ENCODE data around the gene SYNDIG1. TPM values are rescaled to one million over a fixed set of nuclear protein-coding genes. Genes with fewer than 3 reads are reported as not detected.

Gene SYNDIG1
- total and polyA plus RNA-seq, 2 of the 4 experiments (the other 2 are of a cell fraction): not detected

GRCh38 chr20:24567508-24567907 is 98.1 kb downstream of the SYNDIG1 start:
- Histone ChIP-seq H3K56ac (ENCODE audit: extremely low read depth, insufficient read depth, low read length) (no peak overlapping the region), H2AK9ac (replicated peaks; ENCODE audit: low read depth, low read length, poor library complexity) (no peak overlapping the region), H2BK5ac (ENCODE audit: low read depth, low read length, poor library complexity, severe bottlenecking) (no peak overlapping the region), H3K14ac (replicated peaks; ENCODE audit: low read depth, low read length) (no peak overlapping the region), H3K4me1 (ENCODE audit: control insufficient read depth, insufficient read depth, low read length) (no peaks in the 10 kb centered on the region), H4K20me1 (ENCODE audit: insufficient read depth, low read length) (no peaks in the 10 kb centered on the region), H4K8ac (ENCODE audit: low read depth in 2 of 2, low read length in 2 of 2) (no peak overlapping the region), H3K18ac (ENCODE audit: low read depth, low read length) (no peak overlapping the region), H3K27ac (ENCODE audit: insufficient read depth, low read length) (no peak overlapping the region), H2BK120ac (ENCODE audit: low read depth, low read length) (no peak overlapping the region), H3K4me2 (ENCODE audit: low read depth, low read length) (no peak overlapping the region), H4K5ac (ENCODE audit: low read depth, low read length) (no peak overlapping the region), H3K36me3 (ENCODE audit: control insufficient read depth, insufficient read depth, low read length) (no peaks in the 10 kb centered on the region), H3K4ac (ENCODE audit: low read depth, low read length) (no peak overlapping the region), H3K9ac (ENCODE audit: low read depth, low read length) (no peak overlapping the region), H3K9me3 (ENCODE audit: control insufficient read depth, insufficient read depth, low read length) (no peaks in the 10 kb centered on the region), H4K91ac (ENCODE audit: insufficient read depth, low read depth, low read length) (no peak overlapping the region), H3K79me1 (ENCODE audit: low read depth in 1 of 2, low read length in 2 of 2) (no peaks in the 10 kb centered on the region), H3K9me1 (ENCODE audit: insufficient read depth, low read length) (no peaks in the 10 kb centered on the region), H2BK20ac (ENCODE audit: low read depth, low read length) (no peak overlapping the region), H3K27me3 (ENCODE audit: control insufficient read depth, insufficient read depth, low read length) (peaks cover 7% of the 10 kb centered on the region), H3K23ac (ENCODE audit: low read depth, low read length) (no peak overlapping the region), H3K4me3 (ENCODE audit: insufficient read depth, low read depth, low read length) (no peak overlapping the region), H2BK15ac (ENCODE audit: low read depth, low read length) (no peak overlapping the region), H2AFZ (replicated peaks; ENCODE audit: low read length, poor library complexity) (no peak overlapping the region), H2AK5ac (ENCODE audit: low read depth, low read length) (no peak overlapping the region)
- POLR2A ChIA-PET (ENCODE audit: unreplicated experiment): no interaction called here
- CTCF ChIA-PET: no interaction called here
- ATAC-seq (ENCODE audit: low read depth): no peak
- BruUV-seq (replicated peaks): no TSS peak
- in situ Hi-C loops (cut with MboI; ENCODE audit: low sequenced_read_pairs) (no loop called here), intact Hi-C loops (cut with micrococcal nuclease) (no loop called here), dilution Hi-C loops (cut with HindIII; ENCODE audit: low sequenced_read_pairs, unreplicated experiment) (no loop called here)
- TF ChIP-seq CEBPB (IDR thresholded peaks at IDR 0.05; ENCODE audit: low read depth, low read length) (no peak), MAFK (IDR thresholded peaks at IDR 0.05; ENCODE audit: low read depth, low read length) (no peak), CHD1 (IDR thresholded peaks at IDR 0.05; ENCODE audit: low read depth, low read length) (no peak), MAZ (IDR thresholded peaks at IDR 0.05; ENCODE audit: borderline replicate concordance, low read depth, low read length) (no peak), POLR2A (IDR thresholded peaks at IDR 0.05; ENCODE audit: low read depth, low read length) (no peak), RCOR1 (IDR thresholded peaks at IDR 0.05; ENCODE audit: insufficient replicate concordance, low read length) (no peak), USF2 (IDR thresholded peaks at IDR 0.05; ENCODE audit: low read depth, low read length) (no peak), NFE2L2 (IDR thresholded peaks at IDR 0.05; ENCODE audit: low read depth, low read length) (no peak), CTCF (conservative IDR thresholded peaks at IDR 0.05; ENCODE audit: low read depth, low read length) (no peak), BHLHE40 (IDR thresholded peaks at IDR 0.05; ENCODE audit: low read depth, low read length) (no peak), FOS (IDR thresholded peaks at IDR 0.05; ENCODE audit: low read depth, low read length) (no peak), ELK1 (IDR thresholded peaks at IDR 0.05; ENCODE audit: borderline replicate concordance, low read depth, low read length) (no peak), RFX5 (IDR thresholded peaks at IDR 0.05; ENCODE audit: low read depth, low read length) (no peak), MXI1 (IDR thresholded peaks at IDR 0.05; ENCODE audit: borderline replicate concordance, low read depth, low read length) (no peak), RAD21 (IDR thresholded peaks at IDR 0.05; ENCODE audit: low read length) (no peak), SMC3 (IDR thresholded peaks at IDR 0.05; ENCODE audit: low read depth, low read length) (no peak)
- DNase-seq: no peak
- WGBS, 2 experiments (ENCODE audit: extremely low coverage in 2 of 2, insufficient read length in 1 of 2): 29% methylated on average over 1 of the region's 5 CpGs; no CpG with 5 or more reads in 1 of the 2 experiments

All from IMR-90 (cell line).